HG02840 (cell line): ENCODE measurements around the gene DDA1.
"Not testable (repeated sequence)": the region's sequence is repeated elsewhere in the genome, so short reads cannot be mapped to it uniquely, and the experiment has no call there.

Source experiments
- ATAC-seq: cut with Tn5 transposase; IDR thresholded peaks from one replicate; pipeline ENCODE4 v1.9.1; 2021; ENCODE audit warnings: mild to moderate bottlenecking, moderate library complexity, moderate number of reproducible peaks; ENCODE audit not compliant: unreplicated experiment, low FRiP score

DDA1 gene

DNA sequence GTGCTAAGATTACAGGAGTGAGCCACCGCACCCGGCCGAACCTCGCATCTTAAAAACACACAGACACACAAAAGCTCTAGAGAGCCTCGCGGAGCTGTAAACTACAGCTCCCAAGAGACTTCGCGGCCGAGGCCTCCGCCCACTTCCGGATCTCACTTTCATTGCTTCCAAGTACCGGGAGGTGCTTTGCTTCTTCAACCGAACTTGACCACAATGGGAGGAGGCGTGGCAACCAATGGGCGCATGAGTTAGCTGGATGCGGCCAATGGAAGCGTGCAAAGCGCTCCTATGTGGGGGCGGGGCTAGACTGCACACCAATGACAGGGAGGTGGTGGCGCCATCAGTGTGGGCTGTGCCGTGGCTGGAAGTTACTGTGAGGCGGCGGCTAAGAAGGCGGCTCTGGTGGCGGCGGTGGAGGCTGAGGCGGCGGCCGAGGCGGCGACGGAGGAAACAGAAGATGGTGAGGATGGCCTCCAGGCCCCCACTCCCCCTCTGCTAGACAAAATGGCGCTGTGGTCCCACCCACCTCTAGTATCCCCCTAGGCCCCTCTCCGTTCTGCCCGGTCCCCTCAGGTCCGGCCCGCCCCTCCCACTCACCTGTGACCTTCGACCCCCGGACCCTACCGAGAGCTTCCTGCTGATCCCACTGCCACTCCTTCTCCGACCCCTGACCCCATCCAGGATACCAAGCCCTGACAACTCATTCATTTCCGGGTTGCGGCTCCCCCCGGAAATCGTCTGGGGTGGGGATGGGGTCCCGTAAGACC lies at the start of gene DDA1:
TSS of gene DDA1 (plus strand) at position 366 of the 767 bp plus-strand sequence. CDS start at position 458, 92 bp downstream.
- ATAC-seq, result peak; percentile 62

DNA sequence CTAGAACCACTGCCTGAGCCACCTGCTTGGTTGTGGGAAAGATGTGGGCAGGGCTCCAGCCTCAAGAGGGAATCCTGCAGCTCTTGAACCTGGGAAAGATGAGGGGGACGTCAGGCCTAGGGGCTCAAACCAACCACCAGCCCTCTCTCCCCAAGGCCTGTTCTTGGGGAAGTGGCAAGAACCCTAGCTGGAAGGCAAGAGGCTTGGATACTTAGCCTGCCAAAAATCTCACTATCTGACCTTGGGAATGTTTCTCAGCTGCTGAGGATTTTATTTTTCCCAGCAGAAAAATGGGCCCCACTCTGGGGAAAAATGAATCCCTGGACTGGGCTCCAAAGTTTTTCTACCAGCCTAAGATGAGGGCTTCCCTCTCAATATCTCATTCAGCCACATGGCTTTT lies 49.4 kb upstream of the DDA1 start:
- ATAC-seq, result no peak

DNA sequence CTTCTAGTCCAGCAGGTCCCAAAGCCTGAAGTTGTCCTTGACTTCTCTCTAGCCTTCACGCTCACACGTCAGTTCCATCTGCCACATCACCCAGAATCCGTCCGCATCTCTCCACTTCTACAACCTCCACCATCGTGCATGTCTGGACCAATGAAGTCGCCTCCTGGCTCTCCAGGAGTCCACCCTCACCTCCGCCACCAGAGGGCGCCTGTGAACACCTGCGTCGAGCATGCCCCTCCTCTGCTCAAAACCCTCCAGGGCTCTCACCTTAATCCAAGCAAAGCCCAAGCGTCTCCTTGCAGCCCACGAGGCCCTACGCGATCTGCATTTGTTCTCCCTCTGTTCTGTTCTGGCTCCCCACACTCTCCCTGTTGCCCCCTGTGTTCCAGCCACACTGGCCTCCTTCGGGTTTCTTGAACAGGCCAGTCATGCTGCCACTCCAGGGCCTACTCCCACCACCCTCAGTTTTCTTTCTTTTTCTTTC lies 48.5 kb upstream of the DDA1 start:
- no peak for ATAC-seq

DNA sequence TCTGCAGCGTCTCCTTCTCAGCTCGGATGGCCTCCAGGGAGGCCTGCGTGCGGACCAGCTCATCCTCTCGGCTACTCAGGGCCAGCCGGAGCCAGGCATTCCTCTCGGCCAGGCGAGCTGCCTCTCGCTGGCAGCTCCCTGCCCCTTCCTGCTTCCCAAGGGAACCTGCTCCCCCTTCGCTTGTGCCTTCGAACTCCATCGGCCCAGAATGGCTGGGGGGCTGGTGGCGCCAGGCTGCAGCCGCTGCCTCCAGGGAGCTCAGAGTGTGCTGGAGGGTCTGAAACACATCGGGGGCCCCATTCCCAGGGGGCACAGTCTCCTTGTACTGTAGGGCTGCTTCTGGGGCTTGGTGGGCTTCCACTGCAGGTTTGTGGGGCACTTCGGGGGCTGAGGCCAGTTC lies 46.8 kb upstream of the DDA1 start:
- ATAC-seq, result no peak

DNA sequence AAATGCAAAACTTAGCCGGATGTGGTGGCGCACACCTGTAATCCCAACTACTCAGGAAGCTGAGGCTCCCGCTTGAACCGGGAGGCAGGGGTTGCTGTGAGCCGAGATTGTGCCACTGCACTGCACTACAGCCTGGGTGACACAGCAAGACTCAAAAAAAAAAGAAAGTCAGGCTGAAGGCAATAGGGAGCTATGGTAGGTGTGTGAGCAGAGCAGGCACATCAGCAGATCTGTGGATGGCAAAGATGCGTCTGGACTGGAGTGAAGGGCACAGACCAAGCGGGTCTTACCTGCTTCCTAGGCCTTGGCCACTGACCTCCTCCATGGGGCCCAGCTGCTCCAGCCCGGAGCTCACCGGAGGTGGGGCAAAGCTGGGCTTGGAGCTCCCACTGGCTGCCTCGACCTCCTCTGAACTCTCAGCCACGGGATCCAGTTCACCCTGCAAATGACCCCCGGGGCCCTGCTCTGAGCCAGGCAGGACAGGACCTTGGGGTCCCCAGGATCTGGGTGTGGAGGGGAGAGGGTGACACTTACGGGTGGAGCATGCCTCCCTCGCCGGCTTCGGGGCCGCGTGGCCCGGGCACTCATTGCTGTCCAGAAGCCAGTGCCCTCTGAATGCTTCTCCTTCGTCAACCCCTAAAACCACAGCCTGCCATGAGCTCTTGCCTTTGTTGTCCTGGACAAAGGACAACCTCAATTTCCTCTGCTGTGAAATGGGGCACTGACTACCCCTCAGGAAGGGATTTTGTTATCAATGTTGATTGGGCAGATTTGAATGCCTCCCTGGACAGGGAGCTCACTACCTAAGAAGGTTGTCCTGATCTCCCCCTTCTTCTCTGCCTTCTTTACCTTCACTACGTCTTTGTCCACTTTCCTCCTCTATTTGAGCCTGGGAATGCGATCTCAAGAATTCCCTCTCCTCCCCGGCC lies 45.4 kb upstream of the DDA1 start:
- ATAC-seq, result no peak

DNA sequence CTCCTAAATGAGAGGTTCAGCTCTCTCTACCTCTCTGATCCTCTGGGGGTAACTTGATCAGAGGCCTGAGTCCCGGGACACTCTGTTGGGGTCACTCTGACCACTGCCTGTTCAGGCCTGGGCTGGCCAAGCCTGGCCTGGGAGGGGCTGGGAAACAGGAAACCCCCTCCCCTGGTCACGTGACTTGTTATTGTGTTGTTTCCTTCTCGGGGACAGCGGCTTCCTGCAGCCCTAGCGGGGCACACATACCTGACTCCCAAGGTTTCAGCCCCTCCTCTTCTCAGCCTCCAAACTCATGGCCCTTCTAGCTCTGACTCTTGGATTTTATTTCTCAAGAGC lies 44.8 kb upstream of the DDA1 start, which contains the start of gene USHBP1:
TSS of gene USHBP1 (minus strand) at position 105 of the 339 bp plus-strand sequence. CDS start 446 bp downstream, outside the sequence.
- ATAC-seq, result no peak

DNA sequence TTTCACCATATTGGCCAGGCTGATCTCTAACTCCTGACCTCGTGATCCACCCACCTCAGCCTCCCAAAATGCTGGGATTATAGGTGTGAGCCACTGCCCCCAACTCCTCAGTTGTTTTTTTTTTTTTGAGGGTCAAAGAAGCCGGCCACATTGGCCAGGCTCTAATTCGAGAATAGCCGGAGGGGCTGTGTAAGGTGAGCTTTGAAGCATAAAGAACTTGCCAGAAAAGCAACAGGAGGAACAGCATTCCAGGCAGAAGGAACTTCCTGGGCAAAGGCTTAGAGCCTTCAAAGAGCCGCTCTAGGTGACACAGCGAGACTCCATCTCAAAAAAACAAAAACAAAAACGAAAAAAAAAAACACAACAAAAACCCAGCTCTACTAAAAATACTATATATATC lies 43.3 kb upstream of the DDA1 start:
- ATAC-seq, result no peak

DNA sequence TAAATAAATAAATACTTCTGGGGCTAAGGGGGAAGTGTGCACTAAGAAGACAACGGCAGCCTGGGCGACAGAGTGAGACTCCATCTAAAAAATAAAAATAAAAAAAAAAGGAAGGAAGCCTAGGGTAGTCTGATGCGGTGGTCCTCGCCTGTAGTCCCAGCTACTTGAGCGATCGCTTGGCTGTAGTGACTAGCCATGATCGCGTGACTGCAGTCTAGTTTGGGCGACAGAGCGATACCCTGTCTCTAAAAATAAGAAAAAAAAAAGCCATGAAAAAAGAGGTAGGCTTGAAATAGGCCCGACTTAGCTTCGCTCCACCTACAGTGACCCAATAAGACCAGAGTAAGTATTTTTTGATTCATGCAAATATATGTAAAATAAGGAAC lies 42.8 kb upstream of the DDA1 start:
- no peak for ATAC-seq

DNA sequence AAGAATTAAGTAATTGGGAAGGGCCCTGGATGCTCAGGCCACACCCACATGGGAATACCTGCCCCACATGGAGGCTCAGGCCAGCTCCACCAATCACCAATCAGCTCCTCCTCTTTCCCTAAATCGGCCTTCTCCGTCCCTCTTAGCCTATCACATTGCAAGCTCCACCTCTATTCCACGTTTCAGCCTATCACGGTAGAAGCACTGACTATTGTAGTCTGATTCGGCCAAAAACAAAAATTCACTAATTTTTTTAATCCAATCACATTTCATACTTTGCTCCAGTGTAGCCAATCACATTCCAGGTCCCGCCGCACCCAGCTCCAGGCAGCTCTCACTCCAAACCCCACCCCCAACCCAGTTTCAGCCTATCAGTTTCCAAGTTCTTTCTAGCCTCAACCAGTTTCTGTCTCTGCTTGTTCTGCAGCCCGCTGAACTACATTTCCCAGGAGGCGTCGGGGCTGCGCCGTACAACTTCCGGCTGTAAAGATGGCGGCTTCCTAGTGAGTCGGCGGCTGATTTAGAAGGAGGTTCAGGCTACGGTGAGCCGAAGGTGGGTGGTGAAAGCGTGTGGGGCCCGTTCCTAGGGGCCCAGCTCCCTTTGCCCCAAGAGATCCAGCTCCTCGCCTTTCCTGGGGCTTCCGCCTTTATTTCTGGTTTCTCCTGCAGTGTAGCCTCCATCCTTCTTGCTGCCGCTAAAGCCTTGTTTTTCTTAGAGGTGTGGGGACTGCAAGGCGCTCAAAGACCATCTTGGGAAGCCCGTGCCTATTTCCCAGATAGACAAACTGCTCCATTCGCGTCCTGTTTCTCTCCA lies 42.2 kb upstream of the DDA1 start, which contains the start of gene BABAM1:
TSS of gene BABAM1 (plus strand) at position 469 of the 814 bp plus-strand sequence. CDS start 1,364 bp downstream, outside the sequence.
- peak; percentile 89 for ATAC-seq

DNA sequence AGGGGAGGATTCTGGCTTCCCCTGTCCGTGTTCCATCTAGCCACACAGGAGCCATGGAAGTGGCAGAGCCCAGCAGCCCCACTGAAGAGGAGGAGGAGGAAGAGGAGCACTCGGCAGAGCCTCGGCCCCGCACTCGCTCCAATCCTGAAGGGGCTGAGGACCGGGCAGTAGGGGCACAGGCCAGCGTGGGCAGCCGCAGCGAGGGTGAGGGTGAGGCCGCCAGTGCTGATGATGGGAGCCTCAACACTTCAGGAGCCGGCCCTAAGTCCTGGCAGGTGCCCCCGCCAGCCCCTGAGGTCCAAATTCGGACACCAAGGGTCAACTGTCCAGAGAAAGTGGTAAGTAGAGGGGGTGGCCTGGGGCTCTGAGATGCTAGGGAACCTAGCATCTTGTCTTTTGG lies 40.6 kb upstream of the DDA1 start:
- ATAC-seq, result no peak

DNA sequence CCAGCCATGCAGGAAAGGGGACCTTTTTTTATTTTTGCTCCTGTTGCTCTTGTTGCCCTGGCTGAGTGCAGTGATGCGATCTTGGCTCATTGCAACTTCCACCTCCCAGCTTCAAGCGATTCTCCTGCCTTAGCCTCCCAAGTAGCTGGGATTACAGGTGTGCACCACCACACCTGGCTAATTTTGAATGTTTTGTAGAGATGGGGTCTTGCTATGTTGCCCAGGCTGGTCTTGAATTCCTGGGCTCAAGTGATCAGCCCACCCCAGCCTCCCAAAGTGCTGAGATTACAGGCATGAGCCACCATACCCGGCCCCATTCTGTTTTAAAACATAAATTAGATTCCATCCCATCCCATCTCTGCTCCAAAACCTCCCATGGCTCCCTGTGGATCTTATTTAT lies 34.5 kb upstream of the DDA1 start:
- not testable (repeated sequence) for ATAC-seq

DNA sequence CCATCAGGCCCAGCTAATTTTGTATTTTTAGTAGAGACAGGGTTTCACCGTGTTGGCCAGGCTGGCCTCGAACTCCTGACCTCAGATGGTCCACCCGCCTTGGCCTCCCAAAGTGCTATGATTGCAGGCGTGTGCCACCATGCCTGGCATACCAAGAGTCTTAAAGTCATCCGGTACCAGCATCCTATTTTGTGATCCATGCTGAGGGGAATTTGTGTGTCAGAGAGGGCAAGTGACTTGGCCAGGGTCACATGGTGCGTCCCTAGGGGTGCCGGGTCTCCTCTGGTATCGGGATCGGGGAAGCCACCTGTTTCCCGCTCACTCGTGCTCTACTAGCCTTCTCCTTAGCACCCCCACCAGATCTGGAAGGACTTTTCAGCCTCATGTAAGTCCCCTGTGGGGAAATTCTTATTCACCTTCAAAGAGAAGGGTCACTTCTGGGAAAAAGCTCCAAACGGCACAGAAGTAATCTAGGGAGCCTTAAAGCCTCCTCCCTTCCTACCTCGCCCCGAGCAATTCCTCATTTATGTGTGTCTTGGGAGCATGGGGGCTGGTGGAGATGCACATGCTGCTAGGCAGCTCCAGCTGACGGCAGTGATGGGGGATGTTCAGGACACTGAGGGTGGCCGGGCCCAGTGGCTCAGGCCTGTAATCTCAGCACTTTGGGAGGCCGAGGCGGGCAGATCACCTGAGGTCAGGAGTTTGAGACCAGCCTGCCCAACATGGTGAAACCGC lies 33.8 kb upstream of the DDA1 start:
- ATAC-seq, result no peak

DNA sequence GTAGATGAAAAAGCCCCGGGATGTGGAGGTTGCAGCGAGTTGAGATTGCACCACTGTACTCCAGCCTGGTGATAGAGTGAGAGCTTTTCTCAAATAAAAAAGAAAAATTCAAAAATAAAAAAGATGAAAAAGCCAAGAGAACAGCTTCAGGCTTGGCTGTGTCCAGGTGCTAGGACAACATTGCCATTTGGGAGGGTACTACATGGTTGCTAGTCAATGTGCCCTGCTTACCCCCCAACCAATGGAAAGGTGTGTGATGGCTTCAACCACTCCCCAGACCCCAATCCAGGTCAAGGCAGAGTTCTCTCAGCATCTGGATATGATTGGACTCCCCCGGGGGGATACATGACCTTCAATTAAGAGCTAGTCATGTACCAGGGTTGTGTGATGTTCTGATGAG lies 29.9 kb upstream of the DDA1 start:
- ATAC-seq, result no peak

DNA sequence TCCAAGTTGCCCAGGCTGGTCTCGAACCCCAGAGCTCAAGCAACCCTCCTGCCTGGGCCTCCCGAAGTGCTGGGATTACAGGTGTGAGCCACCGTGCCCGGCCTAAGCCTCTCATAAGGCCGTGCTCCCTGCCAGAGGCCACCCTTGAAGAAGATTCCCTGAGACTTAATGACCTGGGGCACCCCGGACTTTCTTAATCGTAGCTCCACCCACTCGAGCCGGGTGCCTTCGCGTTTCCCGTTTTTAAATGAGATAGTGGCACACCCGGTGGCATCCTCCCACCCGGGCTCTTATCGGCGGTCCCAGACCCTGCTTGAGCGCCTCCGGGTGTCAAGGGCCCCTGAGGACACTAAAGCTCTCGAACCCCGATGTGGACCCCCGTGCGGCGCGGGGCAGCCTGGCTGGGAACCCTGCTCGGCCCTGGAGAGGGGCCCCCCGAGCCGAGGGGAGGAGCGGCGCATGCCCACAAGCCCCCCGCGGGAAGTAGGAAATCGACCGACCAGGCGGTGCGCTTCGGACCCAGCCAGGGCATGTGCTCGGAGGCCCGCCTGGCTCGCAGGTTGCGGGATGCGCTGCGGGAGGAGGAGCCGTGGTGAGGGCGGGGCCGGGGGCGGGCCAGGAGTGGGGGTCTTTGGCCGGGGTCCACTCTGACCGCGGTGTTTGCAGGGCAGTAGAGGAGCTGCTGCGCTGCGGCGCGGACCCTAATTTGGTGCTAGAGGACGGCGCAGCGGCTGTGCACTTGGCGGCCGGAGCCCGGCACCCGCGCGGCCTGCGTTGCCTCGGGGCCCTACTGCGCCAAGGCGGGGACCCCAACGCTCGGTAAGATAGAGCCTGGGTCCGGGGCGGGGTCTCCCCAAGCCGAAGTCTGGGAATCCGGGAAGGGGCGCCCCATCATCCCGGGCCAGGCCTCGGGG lies 27.7 kb upstream of the DDA1 start, which contains the start of gene ANKLE1:
TSS of gene ANKLE1 (plus strand) at position 511 of the 914 bp plus-strand sequence. CDS start at position 531, 20 bp downstream.
- no peak for ATAC-seq

DNA sequence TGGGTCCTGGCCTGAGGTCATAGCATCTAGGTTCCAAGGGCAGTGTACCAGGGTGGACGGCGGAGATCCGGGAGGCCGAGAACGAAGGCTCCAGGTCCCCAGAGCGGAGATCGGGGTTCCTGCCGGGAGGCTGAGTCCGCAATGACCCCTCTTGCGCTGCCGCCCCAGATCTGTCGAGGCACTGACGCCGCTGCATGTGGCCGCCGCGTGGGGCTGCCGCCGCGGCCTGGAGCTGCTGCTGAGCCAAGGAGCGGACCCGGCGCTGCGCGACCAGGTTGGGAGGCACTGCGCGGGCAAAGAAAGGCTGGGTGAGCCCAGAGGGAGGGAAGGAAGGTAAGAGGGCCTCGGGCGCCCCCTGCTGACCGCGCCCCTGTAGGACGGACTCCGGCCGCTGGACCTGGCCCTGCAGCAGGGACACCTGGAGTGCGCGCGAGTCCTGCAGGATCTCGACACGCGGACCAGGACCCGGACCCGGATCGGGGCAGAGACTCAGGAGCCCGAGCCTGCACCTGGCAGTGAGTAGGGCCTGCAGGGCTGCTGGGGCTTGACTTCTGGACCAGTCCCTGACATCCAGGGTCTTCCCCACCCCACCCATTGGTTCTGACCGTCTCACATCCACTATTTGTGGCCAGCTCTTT lies 26.8 kb upstream of the DDA1 start:
- no peak for ATAC-seq

DNA sequence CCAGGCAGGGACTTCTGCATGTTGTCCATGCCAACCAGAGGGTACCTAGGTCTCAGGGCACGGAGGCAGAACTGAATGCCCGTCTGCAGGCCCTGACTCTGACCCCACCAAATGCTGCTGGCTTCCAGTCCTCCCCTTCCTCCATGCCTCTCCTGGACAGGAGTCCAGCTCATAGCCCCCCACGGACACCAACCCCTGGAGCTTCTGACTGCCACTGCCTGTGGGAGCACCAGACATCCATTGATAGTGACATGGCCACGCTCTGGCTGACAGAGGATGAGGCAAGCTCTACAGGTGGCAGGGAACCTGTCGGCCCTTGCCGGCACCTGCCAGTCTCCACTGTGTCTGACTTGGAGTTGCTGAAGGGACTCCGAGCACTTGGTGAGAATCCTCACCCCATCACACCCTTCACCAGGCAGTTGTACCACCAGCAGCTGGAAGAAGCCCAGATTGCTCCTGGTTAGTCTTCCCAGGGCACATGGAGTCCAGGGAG lies 25.8 kb upstream of the DDA1 start:
- ATAC-seq, result no peak

DNA sequence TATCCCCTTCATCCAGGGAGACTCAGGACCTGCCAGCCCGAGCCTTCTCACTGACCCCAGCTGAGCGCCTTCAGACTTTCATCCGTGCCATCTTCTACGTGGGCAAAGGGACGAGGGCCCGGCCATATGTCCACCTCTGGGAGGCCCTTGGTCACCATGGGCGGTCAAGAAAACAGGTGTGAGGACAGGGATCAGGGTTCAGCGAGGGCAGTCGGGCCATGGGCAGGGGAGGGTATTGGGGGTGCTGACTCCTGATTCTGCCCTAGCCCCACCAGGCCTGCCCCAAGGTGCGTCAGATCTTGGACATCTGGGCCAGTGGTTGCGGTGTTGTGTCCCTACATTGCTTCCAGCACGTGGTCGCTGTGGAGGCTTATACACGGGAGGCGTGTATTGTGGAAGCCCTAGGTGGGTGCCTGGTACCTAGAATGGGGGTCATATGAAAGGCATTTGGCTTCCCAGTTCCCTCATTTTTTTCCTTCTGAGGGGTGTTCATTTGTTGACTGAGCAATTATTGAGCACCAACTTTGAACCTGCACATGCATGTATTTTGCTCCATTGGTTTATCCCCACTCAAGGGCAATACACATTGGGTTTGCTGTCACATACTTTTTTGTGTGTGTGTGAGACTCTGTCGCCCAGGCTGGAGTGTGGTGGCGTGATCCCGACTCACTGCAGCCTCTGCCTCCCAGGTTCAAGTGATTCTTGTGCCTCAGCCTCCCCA lies 23.8 kb upstream of the DDA1 start:
- no peak for ATAC-seq
